Chondrocyte (in vitro differentiated cells): ENCODE data around the gene DPP10. TPM values are rescaled to one million over a fixed set of nuclear protein-coding genes. Genes with fewer than 3 reads are reported as not detected.

Experiments used
- DNase-seq: peaks from one replicate; pipeline ENCODE4 v3.0.0; 2021; ENCODE audit warnings: mixed read lengths, low spot score
- H3K27ac Mint-ChIP-seq: one replicate; pipeline ENCODE4 v1.8.0; 2021; ENCODE audit warnings: mild to moderate bottlenecking, moderate library complexity, mixed read lengths; ENCODE audit not compliant: unreplicated experiment
- H3K27me3 Mint-ChIP-seq: 2 replicates; pipeline ENCODE4 v1.8.0; 2021; ENCODE audit warnings: low read depth, mixed read lengths
- H3K36me3 Mint-ChIP-seq: 2 replicates; pipeline ENCODE4 v1.8.0; 2021; ENCODE audit warnings: low read depth, mixed read lengths
- H3K4me1 Mint-ChIP-seq: 2 replicates; pipeline ENCODE4 v1.8.0; 2021; ENCODE audit warnings: low read depth, mild to moderate bottlenecking, mixed read lengths
- H3K4me3 Mint-ChIP-seq: one replicate; pipeline ENCODE4 v1.8.0; 2021; ENCODE audit warnings: mild to moderate bottlenecking, moderate library complexity, mixed read lengths; ENCODE audit not compliant: unreplicated experiment
- H3K9me3 Mint-ChIP-seq: 2 replicates; pipeline ENCODE4 v1.8.0; 2021; ENCODE audit warnings: low read depth, mixed read lengths
- total RNA-seq: library from RNA; stranded (reverse); gene quantifications from 3 replicates; pipeline ENCODE4 v1.2.1, GENCODE V29; 2021
- TF ChIP-seq, protein P1 (sequence below): fragments of 200-600 bp; sonication (generic); IDR thresholded peaks from 2 replicates; pipeline ENCODE4 v1.5.0; 2021; ENCODE audit warnings: antibody characterized with exemption, mild to moderate bottlenecking, moderate library complexity

The DPP10 gene
- total RNA-seq, 1 donor from 2014 or later = not detected

- no peak for DNase-seq
- Mint-ChIP-seq H3K4me1 (no peaks in the 10 kb centered on the region), H3K4me3 (no peak overlapping the region), H3K27ac (no peak overlapping the region), H3K27me3 (no peaks in the 10 kb centered on the region), H3K36me3 (no peaks in the 10 kb centered on the region), H3K9me3 (peaks cover 6% of the 10 kb centered on the region)
- TF ChIP-seq, protein P1, sequence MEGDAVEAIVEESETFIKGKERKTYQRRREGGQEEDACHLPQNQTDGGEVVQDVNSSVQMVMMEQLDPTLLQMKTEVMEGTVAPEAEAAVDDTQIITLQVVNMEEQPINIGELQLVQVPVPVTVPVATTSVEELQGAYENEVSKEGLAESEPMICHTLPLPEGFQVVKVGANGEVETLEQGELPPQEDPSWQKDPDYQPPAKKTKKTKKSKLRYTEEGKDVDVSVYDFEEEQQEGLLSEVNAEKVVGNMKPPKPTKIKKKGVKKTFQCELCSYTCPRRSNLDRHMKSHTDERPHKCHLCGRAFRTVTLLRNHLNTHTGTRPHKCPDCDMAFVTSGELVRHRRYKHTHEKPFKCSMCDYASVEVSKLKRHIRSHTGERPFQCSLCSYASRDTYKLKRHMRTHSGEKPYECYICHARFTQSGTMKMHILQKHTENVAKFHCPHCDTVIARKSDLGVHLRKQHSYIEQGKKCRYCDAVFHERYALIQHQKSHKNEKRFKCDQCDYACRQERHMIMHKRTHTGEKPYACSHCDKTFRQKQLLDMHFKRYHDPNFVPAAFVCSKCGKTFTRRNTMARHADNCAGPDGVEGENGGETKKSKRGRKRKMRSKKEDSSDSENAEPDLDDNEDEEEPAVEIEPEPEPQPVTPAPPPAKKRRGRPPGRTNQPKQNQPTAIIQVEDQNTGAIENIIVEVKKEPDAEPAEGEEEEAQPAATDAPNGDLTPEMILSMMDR = no peak
Measured at GRCh38 chr2:115580784-115581183, 1138.3 kb downstream of the DPP10 start.

- DNase-seq = no peak
- TF ChIP-seq, protein P1 = no peak
- Mint-ChIP-seq H3K36me3 (no peaks in the 10 kb centered on the region), H3K27me3 (no peaks in the 10 kb centered on the region), H3K9me3 (peaks cover 14% of the 10 kb centered on the region), H3K4me1 (no peaks in the 10 kb centered on the region), H3K27ac (no peak overlapping the region), H3K4me3 (no peak overlapping the region)
Measured at GRCh38 chr2:115584507-115584906, 1142.1 kb downstream of the DPP10 start.

DNA sequence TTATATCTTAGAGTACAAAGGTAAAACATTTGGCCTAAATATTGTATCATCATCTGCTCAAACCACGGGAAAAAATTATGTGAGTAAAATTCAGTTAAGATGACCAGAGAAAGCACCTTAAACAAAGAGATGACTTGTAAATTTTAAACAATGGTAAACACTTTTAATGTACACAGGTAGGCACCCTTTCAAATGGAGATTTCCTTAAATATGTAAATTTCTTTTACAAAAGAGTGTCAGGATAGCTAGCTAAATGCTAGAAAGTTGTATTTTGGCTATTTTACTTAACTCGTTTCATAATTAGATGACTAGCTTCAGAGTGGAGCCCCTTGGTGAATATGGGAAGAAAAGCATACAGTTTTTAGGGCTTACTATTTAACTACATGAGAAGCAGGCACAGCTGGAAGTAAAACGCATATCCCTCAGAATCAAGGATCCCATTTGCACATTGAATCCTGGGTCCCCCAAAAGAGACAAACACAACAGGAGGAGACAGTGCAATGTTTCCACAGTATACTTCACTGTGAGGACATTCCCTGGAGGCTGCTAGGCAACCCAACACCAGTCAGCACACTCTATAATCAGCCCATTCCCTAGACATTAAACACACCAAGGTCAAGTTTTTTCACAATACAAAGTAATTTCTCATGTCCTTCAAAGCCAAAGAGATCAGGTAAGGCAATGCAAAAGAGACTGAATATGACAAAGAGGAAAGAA is 1154.4 kb downstream of the DPP10 start:
- H3K36me3 Mint-ChIP-seq = no peaks in the 10 kb centered on the region
- peaks cover 14% of the 10 kb centered on the region for H3K9me3 Mint-ChIP-seq
- peaks cover 2% of the 10 kb centered on the region for H3K27me3 Mint-ChIP-seq
- H3K27ac Mint-ChIP-seq = no peak overlapping the region
- no peak for DNase-seq
- TF ChIP-seq, protein P1 = no peak
- no peaks in the 10 kb centered on the region for H3K4me1 Mint-ChIP-seq
- no peak overlapping the region for H3K4me3 Mint-ChIP-seq

- H3K27ac Mint-ChIP-seq = no peak overlapping the region
- H3K9me3 Mint-ChIP-seq = no peaks in the 10 kb centered on the region
- peaks cover 2% of the 10 kb centered on the region for H3K27me3 Mint-ChIP-seq
- H3K4me3 Mint-ChIP-seq = no peak overlapping the region
- no peak for DNase-seq
- TF ChIP-seq, protein P1 = no peak
- no peaks in the 10 kb centered on the region for H3K36me3 Mint-ChIP-seq
- no peaks in the 10 kb centered on the region for H3K4me1 Mint-ChIP-seq
Measured at GRCh38 chr2:115603285-115603684, 1160.8 kb downstream of the DPP10 start.

DNA sequence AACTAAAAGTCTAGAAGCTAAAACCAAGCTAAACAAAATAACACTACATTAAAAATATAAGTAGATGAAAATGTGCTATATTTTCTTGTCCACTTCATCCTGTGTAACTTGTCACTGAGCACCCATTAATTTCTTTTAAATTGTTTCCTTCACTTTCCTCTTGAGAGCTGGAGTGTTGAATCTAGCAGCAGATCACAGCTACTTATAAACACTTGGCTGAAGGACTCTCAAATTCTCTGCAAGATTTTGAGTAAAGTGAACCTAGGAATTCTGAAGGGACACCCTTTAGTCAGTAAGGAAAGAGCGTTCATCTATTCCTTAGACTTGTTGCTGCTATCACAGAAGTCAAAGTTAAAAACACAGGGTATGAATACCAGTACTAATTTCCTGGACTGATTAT is 1163.9 kb downstream of the DPP10 start:
- Mint-ChIP-seq H3K4me3 (no peak overlapping the region), H3K36me3 (no peaks in the 10 kb centered on the region), H3K27me3 (no peaks in the 10 kb centered on the region), H3K27ac (no peak overlapping the region), H3K4me1 (no peaks in the 10 kb centered on the region), H3K9me3 (peaks cover 5% of the 10 kb centered on the region)
- TF ChIP-seq, protein P1 = no peak
- DNase-seq = no peak
